Ascending aorta (tissue), 2 donors: ENCODE measurements around the gene MT1B. TPM values are rescaled to one million over a fixed set of nuclear protein-coding genes. Genes with fewer than 3 reads are reported as not detected.
A peak's percentile ranks its signal among the peaks of the same experiment; 100 is the strongest.

Experiments used
- DNase-seq, 2 donors: peaks; one replicate each; pipeline ENCODE4 v3.0.0-alpha.2; 2019; ENCODE audit warnings: low spot score in 2 of 2
- H3K27ac ChIP-seq, 2 donors: fragments of 200-600 bp; sonication (generic); one replicate each; pipeline ENCODE4 v1.5.1; 2016 to 2017; ENCODE audit warnings: mild to moderate bottlenecking in 1 of 2
- H3K27me3 ChIP-seq: fragments of 200-600 bp; sonication (generic); one replicate; pipeline ENCODE4 v1.5.1; 2017
- H3K36me3 ChIP-seq, 2 donors: fragments of 200-600 bp; sonication (generic); one replicate each; pipeline ENCODE4 v1.5.1; 2016
- H3K4me1 ChIP-seq, 2 donors: fragments of 200-600 bp; sonication (generic); one replicate each; pipeline ENCODE4 v1.5.1; 2016 to 2017; ENCODE audit warnings: mild to moderate bottlenecking in 1 of 2
- H3K4me3 ChIP-seq, 2 donors: fragments of 200-600 bp; sonication (generic); one replicate each; pipeline ENCODE4 v1.5.1; 2016 to 2017; ENCODE audit warnings: mild to moderate bottlenecking in 1 of 2
- H3K9me3 ChIP-seq, 2 donors: fragments of 200-600 bp; sonication (generic); one replicate each; pipeline ENCODE4 v1.5.1; 2016
- CTCF ChIP-seq, 3 experiments: fragments of 200-600 bp in 2 of 3; fragments of 450-650 bp in 1 of 3; sonication (generic) in 2 of 3; IDR thresholded peaks; one replicate each; pipeline ENCODE4 v1.5.1; 2016 to 2019; ENCODE audit warnings: antibody characterized with exemption in 3 of 3, mild to moderate bottlenecking in 1 of 3, moderate library complexity in 1 of 3
- intact Hi-C: fragments of 100-400 bp; cut with DNase I; formaldehyde crosslinking; loops from one replicate; pipeline ENCODE4 v1.15.1; 2023
- total RNA-seq: library from RNA; depleted of rRNA; stranded (reverse); fragments of >200 nt; gene quantifications from one replicate; pipeline ENCODE4 v1.1.0, GENCODE V29; 2016

Gene MT1B
- total RNA-seq, 1 donor from 2014 or later: not detected

DNA sequence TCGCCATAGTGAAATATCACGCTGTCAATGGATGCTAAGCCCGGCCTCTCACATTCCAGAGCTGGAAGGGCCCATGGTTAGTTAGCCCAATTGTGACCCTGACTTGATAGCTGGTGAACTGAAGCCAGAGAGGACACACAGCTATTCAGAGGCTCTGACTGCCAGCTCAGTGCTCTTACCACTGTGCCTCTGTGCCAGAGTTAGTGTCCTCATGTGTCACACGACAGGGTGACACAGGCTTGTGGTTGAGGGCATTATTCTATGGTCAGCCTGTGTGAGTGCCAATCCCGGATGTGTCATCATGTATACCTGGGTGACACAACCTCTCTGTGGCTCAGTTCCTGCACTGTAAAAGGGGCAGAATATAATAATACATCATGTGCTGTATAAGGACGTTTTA is 28.1 kb downstream of the MT1B start:
- intact Hi-C loops: no loop called here
- no peak overlapping the region for H3K4me3 ChIP-seq
- H3K27ac ChIP-seq: no peak overlapping the region
- DNase-seq: no peak
- H3K9me3 ChIP-seq: no peaks in the 10 kb centered on the region
- no peak for TF ChIP-seq CTCF (IDR thresholded peaks at IDR 0.05)
- no peaks in the 10 kb centered on the region for H3K27me3 ChIP-seq
- H3K36me3 ChIP-seq: peaks cover 0 to 7% of the 10 kb centered on the region in 2 donors
- peaks cover 0 to 23% of the 10 kb centered on the region in 2 donors for H3K4me1 ChIP-seq

GRCh38 chr16:56681939-56682702 is 30.4 kb downstream of the MT1B start, which contains the start of gene MT1X:
Gene MT1X, plus strand, starts transcription at chr16:56682470. Its CDS starts 71 bp downstream, at chr16:56682541.
- H3K9me3 ChIP-seq: no peaks in the 10 kb centered on the region
- peak; percentile 81 to 97 for DNase-seq
- H3K36me3 ChIP-seq: peaks cover 0 to 7% of the 10 kb centered on the region in 2 donors
- peak within 1 kb of the TSS; percentile 83 to 88 for H3K27ac ChIP-seq
- H3K27me3 ChIP-seq: no peaks in the 10 kb centered on the region
- no peak for TF ChIP-seq CTCF (IDR thresholded peaks at IDR 0.05)
- peak within 1 kb of the TSS; percentile 71 to 85 for H3K4me3 ChIP-seq
- intact Hi-C loops: loop anchor here (2.0 kb wide), 2 partner anchors 49 to 73 kb away; partner anchors contain the start of genes MT1M and MT2A
- peaks cover 0 to 26% of the 10 kb centered on the region in 2 donors for H3K4me1 ChIP-seq

GRCh38 chr16:56682703-56683397 is 31.2 kb downstream of the MT1B start:
- H3K27ac ChIP-seq: peak overlapping the region; percentile 83 to 88
- intact Hi-C loops: loop anchor here (2.0 kb wide), 2 partner anchors 50 to 74 kb away; partner anchors contain the start of genes MT1M and MT2A
- H3K4me3 ChIP-seq: peak overlapping the region; percentile 71 to 85
- no peaks in the 10 kb centered on the region for H3K27me3 ChIP-seq
- peaks cover 0 to 26% of the 10 kb centered on the region in 2 donors for H3K4me1 ChIP-seq
- no peaks in the 10 kb centered on the region for H3K9me3 ChIP-seq
- H3K36me3 ChIP-seq: peaks cover 0 to 11% of the 10 kb centered on the region in 2 donors
- TF ChIP-seq CTCF (IDR thresholded peaks at IDR 0.05): no peak
- DNase-seq: no peak

DNA sequence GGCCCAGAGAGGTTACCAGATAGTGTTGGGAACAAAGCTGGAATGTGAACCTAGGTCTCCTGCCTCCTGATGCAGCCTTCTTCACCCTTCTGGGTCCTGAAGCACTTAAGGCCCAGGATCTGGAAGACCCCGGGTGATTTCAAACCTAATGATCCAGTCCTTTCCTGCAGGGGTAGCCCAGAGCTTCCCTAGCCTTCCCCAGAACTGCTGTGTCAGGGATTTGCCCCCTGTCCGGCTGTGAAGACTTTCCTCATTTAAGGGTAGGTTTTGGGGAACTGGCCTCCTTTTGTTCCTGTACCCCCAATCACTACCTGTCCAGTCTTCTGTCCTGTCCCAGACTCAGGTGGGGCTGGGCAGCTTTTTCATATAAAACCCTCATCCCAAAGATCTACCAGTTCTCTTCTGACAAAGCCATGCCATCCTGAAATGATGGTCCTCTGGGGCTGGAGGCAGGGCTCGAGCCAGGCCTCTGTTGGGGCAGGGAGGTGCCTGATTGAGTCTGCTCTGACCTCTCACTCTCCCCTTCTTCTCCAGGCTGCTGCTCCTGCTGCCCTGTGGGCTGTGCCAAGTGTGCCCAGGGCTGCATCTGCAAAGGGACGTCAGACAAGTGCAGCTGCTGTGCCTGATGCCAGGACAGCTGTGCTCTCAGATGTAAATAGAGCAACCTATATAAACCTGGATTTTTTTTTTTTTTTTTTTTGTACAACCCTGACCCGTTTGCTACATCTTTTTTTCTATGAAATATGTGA is 31.9 kb downstream of the MT1B start:
- Histone ChIP-seq H3K27me3 (no peaks in the 10 kb centered on the region), H3K4me1 (peaks cover 0 to 26% of the 10 kb centered on the region in 2 donors), H3K36me3 (peaks cover 0 to 11% of the 10 kb centered on the region in 2 donors), H3K9me3 (no peaks in the 10 kb centered on the region), H3K4me3 (peak overlapping the region; percentile 71 to 85), H3K27ac (peak overlapping the region; percentile 83 to 88)
- no peak for DNase-seq
- intact Hi-C loops: loop anchor here (2.0 kb wide), 2 partner anchors 51 to 75 kb away; partner anchors contain the start of genes MT1M and MT2A
- no peak for TF ChIP-seq CTCF (IDR thresholded peaks at IDR 0.05)

DNA sequence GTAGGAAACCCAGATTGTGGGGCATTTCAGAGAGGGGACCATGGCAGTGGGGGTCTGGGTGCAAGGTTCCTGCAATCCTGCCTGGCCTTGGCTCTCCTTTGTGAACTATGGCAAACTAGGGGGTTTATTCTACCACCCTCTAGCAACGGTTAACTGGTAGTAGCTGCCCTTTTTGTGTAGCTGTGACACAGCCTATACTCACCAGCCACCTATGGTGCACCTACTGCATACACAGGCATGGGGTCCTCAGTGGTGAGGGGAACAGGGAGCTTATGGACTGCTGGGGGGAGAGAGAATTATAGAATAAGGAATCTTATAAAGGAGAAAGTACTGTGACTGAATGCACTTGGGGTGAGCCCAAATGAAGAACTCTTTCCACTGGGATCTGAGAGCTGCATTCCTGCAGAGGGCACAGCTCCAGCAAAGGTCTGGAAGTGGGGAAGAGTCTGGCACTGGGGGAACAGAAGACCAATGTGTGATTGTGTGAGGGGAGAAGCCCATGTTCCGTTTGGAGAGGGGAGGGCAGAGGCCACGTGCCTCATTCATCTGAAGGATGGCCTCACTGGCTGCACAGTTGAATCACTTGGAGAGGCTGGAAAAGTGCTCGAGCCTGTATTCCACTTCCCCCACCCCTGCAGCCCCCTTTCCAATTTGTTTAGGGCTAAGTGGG is 32.7 kb downstream of the MT1B start:
- DNase-seq: no peak
- Histone ChIP-seq H3K9me3 (no peaks in the 10 kb centered on the region), H3K27ac (peak overlapping the region; percentile 83 to 88), H3K36me3 (peaks cover 0 to 11% of the 10 kb centered on the region in 2 donors), H3K4me1 (peaks cover 0 to 26% of the 10 kb centered on the region in 2 donors), H3K4me3 (peak overlapping the region; percentile 71 to 85), H3K27me3 (no peaks in the 10 kb centered on the region)
- intact Hi-C loops: no loop called here
- no peak for TF ChIP-seq CTCF (IDR thresholded peaks at IDR 0.05)
